CD4-positive, alpha-beta T cell treated with Interleukin-10 for 1 hour (primary cell): ENCODE measurements around the gene CROCC.
"Not testable (repeated sequence)": the region's sequence is repeated elsewhere in the genome, so short reads cannot be mapped to it uniquely, and the experiment has no call there.

Experiments used
- DNase-seq: peaks from one replicate; pipeline ENCODE4 v3.0.0-alpha.2; 2020

Gene CROCC

DNA sequence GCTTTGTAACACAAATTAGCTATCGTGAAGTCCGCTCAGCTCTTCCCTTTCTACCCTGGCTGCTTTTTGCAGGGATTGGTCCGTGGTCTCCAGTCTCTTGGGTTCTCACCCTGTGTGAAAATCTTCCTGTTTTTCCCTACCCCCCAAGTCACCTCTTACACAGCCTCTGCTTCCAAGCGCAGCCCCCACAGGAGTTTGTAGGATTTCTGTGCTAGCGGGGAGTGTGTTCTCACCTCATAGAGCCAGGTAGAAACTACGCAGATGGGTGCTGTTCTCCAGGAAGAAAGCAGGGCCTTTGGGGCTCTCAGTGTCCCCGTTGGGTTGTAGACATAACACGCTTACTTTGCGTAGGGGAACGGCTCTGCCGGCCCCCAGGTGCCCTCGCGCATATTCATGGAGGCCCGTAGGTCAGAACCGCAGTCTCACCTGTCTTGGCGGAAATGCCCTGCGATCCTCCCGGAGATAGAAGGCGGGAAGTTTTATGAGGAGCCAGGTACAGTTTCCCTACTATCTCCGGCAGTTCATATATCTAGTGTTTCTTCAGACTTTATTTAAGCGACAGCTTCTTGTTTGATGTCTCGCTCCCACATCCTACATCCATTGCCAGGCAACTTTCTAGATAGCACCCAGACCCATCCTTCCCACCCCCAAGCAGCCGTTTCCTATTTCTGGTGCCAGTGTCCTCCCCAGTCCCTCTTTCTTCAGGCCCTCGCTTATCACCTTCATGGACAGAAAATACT, 25.2 kb upstream of the CROCC start:
- DNase-seq, result peak; percentile 81

DNA sequence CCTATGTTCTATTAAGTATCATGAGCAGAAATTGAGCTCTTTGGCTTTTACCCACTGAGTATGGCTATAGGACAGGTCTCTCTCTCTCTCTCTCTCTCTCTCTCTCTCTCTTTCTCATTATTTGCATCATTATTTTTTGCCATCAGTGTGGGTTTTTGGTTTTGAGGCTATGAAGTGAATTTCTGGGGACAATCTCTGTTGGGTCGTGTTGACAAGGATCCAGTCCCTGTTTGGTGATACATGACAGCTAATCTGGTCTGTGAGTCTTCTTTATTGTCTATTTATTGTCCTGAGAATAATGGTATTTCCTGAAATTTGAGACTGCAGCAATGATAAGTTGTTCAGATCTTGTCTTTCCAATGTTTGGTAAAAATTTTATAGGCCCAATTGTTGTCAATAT, 24.1 kb upstream of the CROCC start:
- DNase-seq, result not testable (repeated sequence)

DNA sequence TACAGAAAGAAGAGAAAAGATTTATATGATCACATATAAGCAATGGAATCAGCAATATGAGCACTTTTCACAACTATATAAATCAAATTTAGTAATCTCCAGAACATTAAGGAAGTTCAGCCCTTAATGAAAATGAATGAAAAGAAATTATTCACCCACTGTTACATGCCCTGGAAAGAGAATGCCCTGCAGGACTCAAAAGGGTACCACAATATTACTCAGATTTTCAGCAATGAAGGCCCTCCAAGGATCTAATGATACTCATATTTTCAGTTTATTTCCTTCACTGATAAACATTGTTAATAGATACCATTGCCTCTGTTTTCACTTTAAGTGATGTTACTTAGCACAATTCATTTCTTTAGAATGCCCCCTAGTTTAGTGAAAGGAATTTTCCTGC, 23.4 kb upstream of the CROCC start:
- DNase-seq, result not testable (repeated sequence)

DNA sequence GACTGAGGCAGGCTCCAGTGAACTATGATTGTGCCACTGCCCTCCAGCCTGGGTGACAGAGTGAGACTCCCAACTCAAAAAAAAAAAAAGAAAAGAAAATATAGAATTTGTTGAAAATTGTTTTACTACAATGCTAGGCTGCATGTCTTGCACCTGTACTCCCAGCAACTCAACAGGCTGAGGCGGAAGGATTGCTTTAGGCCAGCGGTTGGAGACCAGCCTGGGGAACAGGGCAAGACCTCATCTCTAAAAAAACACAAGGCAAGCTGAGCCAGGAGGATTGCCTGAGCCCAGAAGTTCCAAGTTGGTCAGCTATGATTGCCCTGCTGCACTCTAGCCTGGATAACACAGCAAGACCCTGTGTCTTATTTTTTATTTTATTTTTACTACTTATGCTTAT, 22.7 kb upstream of the CROCC start:
- DNase-seq, result not testable (repeated sequence)

DNA sequence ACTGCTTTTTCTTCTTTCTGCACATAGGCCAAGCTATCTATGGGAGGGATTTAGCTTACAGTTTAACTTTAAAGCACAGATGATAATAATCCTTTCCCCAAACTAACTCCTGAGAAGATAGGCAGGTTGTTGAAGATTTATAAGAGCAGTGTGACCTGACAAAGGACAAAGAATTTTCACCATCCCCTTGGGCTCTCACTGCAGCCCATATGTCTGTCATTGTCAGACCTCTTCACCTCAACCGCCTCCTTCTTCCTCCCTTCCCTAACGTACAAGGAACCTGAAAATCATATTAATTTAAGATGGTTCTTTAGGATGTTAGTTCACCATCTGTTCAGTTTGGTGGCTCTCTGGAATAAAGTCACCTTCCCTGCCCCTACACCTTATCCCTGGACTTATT, 21.0 kb upstream of the CROCC start:
- no peak for DNase-seq

DNA sequence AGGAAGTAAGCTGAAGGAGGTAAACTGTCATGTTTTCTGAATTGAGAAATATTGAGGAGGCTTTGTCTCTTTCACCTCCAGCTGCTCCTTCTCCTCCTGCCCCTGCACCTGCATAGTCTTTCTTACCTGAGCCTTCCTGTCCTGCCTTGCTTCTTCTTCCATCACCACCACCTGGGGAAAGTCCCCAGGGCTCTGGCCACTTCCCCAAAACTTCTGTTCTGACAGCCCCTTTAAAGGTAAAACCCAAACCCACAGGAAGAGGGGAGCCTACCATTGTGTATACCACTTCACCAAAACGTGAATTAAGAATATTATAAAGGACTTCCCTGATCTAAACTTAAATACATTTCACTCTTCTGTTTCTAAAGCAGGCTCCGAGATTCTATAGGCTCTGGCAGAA, 20.4 kb upstream of the CROCC start:
- not testable (repeated sequence) for DNase-seq

DNA sequence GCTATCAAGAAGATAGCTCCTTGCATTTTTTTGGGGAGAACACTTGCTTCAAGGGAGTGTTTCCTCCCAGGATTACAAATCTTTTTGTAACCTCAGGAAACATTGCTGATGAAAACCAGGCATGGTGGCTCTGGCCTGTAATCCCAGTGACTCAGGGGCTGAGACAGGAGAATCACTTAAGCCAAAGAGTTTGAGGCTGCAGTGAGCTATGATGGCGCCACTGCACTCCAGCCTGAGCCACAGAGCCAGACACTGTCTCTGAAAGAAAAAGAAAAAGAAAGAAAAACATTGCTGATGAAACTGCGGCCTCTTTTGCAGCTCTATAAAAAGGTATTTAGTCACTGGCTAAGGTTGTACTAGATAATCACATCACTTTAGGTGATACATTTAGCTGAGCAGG, 18.7 kb upstream of the CROCC start:
- peak; percentile 14 for DNase-seq

DNA sequence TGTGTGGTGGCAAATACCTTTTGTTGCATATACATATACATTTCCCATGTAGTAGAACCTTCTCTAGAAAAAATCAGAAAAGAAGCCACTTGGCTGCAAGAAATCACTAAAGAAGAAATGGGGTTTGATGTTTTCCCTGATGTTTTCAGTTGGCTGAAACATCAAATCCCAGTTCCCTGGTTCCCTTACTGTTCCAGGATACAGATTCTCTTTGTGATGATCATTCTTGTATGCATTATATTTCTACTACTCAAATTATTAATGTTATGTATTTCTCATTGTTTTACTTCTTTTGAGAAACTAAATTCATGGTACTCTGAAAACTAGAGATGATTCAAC, 18.3 kb upstream of the CROCC start:
- DNase-seq, result no peak

DNA sequence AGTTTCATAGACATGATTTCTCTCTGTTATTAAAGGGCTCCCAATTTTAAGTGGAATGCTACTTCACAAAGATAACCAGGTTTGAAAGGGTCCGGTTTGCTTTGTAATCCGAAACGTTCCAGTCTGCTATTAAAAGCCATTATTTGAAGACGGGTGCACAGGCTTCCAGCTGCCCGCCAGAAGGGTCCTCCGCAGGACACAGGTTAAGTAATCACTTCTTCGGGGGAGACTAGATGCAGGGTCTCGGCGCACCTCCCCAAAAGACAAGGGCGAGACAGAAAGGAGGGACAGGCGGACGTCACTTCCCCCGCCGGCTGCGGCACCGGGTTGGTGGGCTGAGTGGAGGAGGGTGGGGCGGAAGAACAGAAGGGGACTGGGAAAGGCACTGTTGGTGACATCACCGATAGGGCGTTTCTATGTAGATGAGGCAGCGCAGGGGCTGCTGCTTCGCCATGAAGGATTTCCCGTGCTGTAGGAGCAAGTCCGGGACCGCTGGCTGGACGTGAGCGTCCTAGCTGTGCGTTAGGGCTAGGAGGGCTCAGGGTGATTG, 17.1 kb upstream of the CROCC start:
- DNase-seq, result peak; percentile 100

DNA sequence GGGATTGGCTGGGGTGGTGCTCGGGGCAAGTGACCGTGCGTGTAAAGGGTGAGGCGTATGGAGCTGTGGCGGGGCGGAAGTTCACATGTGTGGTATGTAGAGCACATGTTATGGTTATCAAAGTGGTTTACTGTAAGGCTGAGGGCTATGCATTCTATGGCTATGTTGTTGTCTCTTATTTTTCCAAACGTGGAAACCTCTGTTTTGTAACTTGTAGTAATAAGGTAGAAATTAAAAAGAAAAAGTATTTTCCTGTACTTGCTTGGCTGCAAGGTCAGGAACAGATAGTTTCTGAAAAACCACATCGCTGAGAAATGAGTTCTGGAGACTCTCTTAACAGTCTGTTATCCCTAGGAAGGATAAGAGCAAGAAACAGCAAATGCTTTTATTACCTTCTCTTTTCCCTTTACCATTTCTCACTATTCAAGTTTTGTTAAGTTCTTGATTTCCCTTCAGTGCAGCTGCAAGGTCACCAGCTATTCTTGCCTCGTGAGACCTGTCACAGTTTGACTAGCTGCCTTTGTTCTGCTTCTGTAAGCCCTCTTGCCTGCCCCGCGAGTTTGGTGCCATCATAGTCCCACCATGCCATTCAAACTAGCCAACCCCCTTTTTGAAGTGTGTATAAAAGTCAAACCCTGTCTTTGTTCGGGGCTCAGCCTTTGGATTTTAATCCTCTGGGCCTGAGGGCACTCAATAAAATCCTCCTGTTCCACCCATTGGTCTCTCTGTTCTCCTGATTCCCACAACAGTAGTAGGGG, 16.4 kb upstream of the CROCC start:
- DNase-seq, result peak; percentile 58

DNA sequence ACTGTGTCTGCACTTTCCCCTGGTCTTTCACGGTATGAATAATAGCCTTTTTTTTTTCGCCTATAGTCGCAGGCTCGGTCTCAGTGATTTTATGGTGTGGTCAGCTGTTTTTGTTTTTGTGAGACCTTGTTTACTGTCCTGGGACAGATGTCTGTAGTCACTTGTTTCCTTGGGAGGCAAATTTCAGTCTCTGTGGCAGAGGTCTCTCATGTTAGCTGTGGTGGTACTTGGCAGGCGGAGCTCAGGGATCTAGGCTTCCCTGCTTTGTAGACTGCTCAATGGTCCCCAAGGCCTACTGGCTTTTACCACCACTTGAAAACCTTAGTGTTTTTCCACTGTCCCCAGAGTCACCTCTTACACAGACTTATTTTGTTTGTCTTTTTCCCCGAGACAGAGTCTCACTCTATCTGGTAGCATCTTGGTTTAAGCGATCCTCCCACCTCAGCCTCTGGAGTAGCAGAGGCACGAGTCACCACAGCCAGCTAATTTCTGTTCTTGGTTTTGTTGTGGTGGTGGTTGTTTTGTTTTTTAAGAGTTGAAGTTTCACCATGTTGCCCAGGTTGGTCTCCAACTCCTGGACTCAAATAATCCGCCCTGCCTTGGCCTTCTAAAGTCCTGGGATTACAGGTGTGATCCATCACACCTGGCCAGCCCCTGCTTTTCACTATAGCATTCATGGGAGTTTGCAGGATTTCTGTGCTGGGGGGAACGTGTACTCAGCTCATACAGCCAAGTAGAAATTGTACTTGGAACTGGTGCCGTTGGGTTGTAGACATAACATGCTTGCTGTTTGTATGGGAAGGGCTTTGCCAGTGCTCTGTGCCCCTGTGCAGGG, 15.6 kb upstream of the CROCC start:
- no peak for DNase-seq

DNA sequence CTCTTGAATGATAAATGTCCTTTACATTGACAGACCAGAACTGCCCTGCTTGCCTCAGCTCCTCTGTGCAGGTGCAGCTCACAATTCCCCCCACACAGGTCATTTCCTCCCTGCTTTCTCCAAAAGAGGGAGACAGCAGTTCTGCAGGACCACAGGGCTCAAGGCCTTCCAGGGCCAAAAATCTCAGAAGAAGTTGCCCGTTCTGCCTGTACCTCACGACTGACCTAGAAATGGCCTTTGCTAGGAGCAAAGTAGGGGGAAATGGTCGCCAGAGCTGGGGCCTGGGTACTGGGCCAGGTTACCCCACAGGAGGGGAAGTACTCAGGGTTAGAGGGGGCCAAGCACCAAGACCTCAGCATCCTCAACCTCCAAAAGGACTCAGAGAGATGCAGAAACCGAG, 14.9 kb upstream of the CROCC start:
- DNase-seq, result no peak

DNA sequence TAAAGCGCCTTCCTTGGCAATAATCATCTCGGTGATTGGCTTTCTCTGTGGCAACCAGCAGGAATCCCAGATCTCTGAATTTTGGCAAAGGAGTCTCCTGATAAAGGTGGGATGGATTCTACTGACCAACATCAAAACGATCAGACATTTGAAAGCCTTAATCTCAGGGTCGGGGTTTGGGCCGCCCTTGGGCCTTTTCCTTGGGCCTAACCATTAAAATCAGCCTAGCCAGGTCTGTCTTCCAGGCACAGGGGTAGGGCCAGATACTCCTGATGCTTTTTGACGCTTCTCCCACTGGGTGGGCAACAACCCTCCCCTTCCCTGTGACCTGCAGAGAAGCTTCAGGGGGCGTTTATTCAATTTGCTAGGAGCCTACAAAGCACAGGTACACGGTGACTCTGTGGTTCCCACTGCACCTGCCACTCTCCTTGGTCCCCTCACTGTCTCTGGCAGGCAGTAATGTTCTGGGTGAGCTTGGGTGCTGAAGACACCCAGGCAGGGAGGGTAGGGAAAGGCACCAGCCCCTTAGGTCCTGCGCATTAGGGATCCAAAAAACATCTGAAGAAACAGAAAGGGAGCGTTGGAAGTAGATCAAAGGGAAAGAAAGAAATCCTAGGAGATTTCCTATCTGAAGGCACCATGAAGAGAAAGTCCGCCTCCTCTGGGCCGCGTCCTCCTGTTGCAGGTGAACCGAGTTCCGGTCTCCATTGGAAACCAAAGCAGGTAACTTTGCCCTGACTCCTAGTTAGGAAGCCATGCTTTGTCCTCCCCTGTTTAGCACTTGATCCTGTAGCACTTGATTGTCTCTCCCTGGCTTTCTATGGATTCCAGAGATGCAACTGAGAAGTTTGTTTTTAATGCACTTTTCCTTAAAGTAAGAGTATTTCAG, 13.6 kb upstream of the CROCC start:
- no peak for DNase-seq

DNA sequence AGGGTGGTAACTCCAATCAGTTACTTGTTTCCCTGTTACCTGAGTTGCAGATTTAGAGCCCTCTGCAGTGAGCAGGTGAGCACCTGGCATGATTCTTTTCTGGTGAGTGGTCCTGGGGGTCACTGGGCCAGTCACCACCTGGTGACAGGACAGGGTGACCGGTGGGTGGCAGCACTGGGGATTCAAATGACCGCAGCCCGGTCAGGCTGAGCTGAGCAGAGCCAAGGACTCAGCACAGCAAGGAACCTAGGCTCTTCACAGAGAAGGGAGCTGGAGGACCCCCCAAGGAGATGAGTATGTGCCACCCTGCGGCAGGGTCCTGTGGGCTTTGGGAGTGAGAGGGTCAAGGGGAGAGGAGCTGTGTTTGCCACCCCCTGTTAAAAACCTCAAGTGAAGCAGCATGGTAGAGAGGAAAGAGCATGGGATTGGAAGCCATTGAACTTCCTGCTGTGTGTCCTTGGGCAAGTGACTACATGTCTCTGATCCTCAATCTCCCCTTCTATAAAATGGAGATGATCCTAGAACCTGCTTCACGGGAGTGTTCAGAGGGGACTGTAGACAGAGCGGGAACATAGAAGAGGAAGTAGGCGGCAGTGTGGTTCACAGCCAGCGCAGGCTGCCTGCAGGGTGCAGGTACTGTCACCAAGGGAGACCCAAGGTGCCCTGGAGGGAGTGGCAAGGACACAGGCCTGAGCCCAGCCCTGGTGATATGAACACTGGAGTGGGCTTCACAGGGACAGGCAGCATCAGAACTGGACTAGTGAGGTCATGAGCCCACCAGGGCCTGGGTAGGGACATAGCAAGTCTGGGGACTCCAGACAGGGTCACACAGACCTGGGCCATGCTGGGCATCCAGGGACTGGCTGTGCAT, 9.6 kb upstream of the CROCC start:
- DNase-seq, result not testable (repeated sequence)

DNA sequence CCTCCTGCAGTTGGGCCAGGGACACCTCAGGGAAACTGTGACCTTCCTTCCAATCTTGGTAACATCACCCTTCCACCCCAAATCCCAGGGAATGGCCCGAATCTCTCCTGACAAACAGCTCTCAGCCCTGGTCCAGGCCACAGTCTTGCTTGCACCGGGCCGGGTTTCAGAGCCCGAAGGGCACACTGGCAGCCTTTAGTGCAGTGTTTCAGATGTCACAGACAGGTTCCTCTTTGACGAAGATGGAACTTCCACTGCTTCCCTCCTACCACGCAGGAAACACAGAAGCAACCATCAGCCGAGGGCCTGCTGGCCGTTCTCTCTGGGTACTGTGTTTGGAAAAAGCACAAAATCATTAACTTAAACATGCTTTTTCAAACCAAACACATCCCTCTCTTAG, 9.0 kb upstream of the CROCC start:
- DNase-seq, result not testable (repeated sequence)

DNA sequence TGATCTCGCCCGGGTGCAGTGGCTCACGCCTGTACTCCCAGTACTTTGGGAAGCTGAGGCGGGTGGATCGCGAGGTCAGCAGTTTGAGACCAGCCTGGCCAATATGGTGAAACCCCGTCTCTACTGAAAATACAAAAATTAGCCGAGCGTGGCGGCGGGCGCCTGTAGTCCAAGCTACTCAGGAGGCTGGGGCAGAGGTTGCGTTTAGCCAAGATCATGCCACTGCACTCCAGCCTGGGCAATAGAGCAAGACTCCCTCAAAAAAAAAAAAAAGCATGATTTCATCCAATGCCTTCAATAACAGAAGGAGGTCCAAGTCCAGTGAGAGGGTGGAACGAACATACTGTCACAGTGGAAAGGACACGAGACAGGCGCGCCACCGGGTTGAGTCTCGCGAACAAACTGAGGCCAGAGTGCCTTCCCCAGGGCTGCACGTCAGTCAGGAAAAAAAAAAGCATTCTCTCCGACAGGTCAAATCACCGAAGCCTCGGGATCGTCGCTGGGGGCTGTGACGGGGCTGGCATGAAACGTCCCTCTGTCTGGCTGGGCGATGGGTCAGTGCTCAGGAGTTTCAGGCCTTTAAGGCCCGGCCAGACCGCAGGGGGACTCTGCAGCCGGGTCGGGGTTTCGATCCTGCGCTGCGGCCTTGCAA, 8.4 kb upstream of the CROCC start:
- no peak for DNase-seq

DNA sequence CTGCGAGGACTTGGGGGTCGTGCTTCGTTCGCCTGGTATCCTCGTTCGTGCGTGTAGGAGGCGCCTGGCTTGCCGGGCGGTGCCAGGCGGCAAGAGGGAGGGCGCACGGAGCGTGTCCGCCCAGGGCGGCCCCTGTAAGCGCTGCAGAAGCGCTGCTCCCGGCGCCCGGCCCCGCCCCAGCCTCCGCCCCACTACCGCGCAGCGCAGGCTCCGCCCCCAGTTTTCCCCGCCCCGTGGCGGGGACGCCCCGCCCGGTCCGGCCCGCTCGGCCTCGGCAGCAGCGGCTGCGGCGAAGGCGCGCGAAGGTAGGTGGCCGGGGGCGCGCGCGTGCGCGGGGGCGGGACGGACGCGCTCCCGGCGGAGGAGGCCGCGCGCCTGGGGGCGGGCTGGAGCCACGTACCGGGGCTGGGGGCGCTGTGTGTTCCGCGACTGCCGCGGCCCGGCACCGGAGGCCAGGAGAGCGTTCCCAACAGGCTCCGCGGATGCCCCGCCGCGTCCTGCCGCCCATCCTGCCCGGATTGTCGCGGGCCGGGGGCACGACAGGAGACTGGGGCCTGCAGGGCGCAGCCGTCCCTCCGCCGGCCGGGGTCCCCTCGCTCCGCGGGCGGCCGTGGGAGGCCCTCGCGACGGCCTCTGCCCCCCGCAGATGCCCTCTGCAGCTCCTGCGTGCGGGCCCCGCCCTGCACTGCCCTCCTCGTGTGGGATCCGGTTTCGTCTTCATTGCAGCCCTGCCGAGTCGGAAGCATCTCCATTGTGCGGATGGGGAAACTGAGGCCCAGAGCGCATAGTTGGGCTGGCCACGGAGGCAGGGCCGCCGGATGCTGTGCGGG, 7.7 kb upstream of the CROCC start:
- DNase-seq, result peak; percentile 96

DNA sequence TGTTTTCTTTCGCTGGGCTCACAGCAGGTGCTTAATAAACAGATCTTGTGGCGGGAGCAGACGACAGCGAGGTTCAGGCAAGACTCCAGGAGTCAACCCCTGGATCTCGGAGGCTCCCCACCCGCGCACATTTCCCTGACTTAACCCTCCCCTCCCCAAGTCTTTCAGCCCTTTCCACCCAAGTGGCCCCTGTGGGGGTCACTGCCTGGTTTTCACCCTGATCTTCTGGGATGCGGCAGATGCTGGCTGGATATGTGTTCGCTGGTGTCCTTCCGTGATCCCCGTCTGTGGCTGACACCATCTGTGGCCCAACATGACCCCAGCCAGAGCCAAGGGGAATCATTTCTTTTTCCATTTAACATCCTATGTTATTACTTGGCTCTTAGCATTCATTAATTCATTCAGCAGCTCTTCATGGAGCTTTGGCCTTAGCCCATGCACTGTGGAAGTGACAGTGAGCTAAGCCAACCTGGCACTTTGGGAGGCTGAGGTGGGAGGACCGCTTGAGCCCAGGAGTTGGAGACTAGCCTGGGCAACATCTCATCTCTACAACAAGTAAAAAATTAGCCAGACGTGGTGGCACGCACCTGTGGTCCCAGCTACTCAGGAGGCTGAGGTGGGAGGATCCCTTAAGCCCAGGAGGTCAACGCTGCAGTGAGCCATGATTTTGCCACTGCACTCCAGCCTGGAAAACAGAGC, 6.7 kb upstream of the CROCC start:
- DNase-seq, result not testable (repeated sequence)

DNA sequence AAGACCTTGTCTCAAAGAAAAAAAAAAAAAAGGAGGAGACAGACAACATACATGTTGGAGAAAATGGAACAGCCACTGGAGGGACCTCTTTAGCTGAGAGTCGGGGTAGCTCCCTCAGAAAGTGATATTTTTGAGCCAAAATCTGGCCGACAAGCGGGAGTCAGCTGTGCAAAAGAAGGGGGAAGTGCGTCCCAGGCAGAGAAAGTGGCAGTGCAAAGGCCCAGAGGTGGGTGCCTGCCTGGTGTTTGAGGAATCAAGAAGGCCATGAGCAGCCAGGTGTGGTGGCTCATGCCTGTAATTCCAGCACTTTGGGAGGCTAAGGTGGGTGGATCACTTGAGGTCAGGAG, 6.1 kb upstream of the CROCC start:
- no peak for DNase-seq
